Coronary artery (tissue), 2 donors: ENCODE results near the gene C15orf39.

Experiments
- DNase-seq: peaks from one replicate; pipeline ENCODE4 v3.0.0-alpha.2; 2017; ENCODE audit warnings: low spot score
- H3K27ac ChIP-seq, 2 donors: fragments of 200-600 bp; sonication (generic); one replicate each; pipeline ENCODE4 v1.5.1; 2016 to 2019
- H3K4me3 ChIP-seq: fragments of 200-600 bp; sonication (generic); 2 replicates; pipeline ENCODE4 v1.5.1; 2016; ENCODE audit warnings: mild to moderate bottlenecking, moderate library complexity
- CTCF ChIP-seq: fragments of 200-600 bp; sonication (generic); IDR thresholded peaks from one replicate; pipeline ENCODE4 v1.5.1; 2019; ENCODE audit warnings: antibody characterized with exemption

C15orf39 gene

DNA sequence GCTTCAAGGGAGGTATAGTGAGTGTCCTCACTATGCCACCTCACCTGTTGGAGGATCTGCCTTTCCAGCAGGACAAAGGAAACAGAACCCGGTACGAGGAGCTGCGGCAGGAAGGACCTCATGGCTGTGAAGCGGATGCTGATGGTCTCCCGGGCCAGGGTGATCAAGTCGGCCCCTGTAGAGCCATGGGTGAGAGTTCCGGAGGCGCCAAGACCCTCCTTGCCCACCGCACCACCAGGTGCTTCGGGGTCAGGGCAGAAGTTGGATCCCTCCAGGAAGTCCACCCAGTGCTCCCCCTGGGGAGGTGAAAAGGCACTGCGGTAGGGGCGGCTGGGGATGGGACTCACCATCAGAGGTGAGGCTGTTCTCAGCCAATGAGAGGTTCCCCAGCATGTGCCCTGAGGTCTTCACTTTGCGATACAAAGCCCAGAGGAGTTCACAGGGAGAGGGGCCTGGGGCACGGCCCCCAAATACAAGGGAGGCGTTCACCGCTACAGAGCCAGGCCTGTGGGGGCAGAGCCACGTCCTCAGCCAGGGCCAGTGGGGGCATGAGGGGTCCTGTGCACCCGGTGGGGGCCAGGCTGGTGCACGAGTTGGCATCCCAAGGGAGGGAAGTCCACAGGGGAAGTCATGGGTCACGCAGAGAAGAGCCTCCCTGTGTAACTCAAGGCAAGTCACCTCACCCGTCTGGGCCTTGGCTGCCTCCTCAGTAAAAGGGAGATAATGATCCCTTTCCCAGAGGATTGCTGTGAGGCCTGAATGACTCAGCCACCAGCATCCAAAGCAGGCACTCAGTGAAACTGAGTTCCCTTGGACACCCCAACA lies 27.7 kb downstream of the C15orf39 start:
- Histone ChIP-seq H3K27ac (no peak overlapping the region), H3K4me3 (no peak overlapping the region)
- TF ChIP-seq CTCF, result no peak
- DNase-seq, result no peak

GRCh38 chr15:75230016-75230343 lies 28.3 kb downstream of the C15orf39 start:
- Histone ChIP-seq H3K4me3 (no peak overlapping the region), H3K27ac (no peak overlapping the region)
- no peak for DNase-seq
- TF ChIP-seq CTCF, result no peak

GRCh38 chr15:75230551-75231371 lies 29.1 kb downstream of the C15orf39 start:
- no peak overlapping the region for H3K4me3 ChIP-seq
- TF ChIP-seq CTCF, result no peak
- H3K27ac ChIP-seq, result no peak overlapping the region
- DNase-seq, result no peak

- DNase-seq, result no peak
- Histone ChIP-seq H3K4me3 (no peak overlapping the region), H3K27ac (no peak overlapping the region)
- no peak for TF ChIP-seq CTCF
Measured at GRCh38 chr15:75231836-75232235, 30.2 kb downstream of the C15orf39 start.

GRCh38 chr15:75232252-75232813 lies 30.7 kb downstream of the C15orf39 start:
- DNase-seq, result no peak
- no peak overlapping the region for H3K4me3 ChIP-seq
- no peak for TF ChIP-seq CTCF
- no peak overlapping the region for H3K27ac ChIP-seq

- Histone ChIP-seq H3K4me3 (no peak overlapping the region), H3K27ac (no peak overlapping the region)
- no peak for TF ChIP-seq CTCF
- no peak for DNase-seq
Measured at GRCh38 chr15:75232826-75233503, 31.3 kb downstream of the C15orf39 start.
